ENCODE results near the gene ITGB5. TPM values are rescaled to one million over a fixed set of nuclear protein-coding genes. Genes with fewer than 3 reads are reported as not detected.
A peak's percentile ranks its signal among the peaks of the same experiment; 100 is the strongest.

The ITGB5 gene
- total RNA-seq, 1 experiment from 2014 or later, result 116 TPM

DNA sequence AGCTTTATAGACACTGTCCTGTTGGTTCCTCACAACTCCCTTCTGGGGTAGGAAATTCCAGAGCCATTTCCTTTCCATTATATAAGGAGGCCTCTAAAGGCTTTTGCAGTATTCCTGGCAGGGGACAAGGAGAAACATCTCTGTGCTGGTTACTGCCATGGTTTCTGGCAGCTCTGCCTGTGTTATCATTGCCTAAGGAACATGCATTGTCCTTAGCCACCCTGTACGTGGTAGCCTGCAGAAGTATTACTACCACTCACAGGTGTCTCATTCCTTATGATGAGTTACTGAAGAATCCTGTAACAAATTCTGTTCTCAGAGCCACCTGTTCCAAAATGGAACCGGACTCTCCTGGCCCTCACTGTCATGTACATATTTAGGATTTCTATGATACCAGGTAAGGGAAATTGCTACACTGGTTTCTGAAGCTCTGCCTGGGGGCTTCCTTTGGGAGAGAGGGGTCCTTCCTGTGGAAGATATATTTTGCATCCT, 98.9 kb downstream of the ITGB5 start:
- Histone ChIP-seq H3K4me1 (ENCODE audit: insufficient read depth, low read length, poor library complexity, severe bottlenecking) (peaks cover 16% of the 10 kb centered on the region), H3K4me3 (ENCODE audit: low read depth, low read length, poor library complexity, severe bottlenecking) (no peak overlapping the region), H3K27me3 (replicated peaks; ENCODE audit: insufficient read depth, low read depth, low read length, poor library complexity) (no peaks in the 10 kb centered on the region), H3K27ac (ENCODE audit: low read depth, low read length, poor library complexity, severe bottlenecking) (no peak overlapping the region), H3K9me3 (ENCODE audit: low read depth, low read length, poor library complexity, severe bottlenecking) (no peaks in the 10 kb centered on the region), H3K36me3 (ENCODE audit: insufficient read depth, low read length, poor library complexity, severe bottlenecking) (peaks cover 4% of the 10 kb centered on the region)
- CTCF ChIA-PET, result no interaction called here
- BruUV-seq (replicated peaks), result no TSS peak
- POLR2A ChIA-PET (ENCODE audit: low non-redundant PET), result no interaction called here
- DNase-seq (ENCODE audit: low spot score), result no peak
- intact Hi-C loops (cut with micrococcal nuclease; ENCODE audit: unreplicated experiment), result no loop called here
- no peak for TF ChIP-seq EZH2 (IDR thresholded peaks at IDR 0.05; ENCODE audit: borderline replicate concordance, low read depth, low read length, poor library complexity, severe bottlenecking)
- TF ChIP-seq, protein P1, sequence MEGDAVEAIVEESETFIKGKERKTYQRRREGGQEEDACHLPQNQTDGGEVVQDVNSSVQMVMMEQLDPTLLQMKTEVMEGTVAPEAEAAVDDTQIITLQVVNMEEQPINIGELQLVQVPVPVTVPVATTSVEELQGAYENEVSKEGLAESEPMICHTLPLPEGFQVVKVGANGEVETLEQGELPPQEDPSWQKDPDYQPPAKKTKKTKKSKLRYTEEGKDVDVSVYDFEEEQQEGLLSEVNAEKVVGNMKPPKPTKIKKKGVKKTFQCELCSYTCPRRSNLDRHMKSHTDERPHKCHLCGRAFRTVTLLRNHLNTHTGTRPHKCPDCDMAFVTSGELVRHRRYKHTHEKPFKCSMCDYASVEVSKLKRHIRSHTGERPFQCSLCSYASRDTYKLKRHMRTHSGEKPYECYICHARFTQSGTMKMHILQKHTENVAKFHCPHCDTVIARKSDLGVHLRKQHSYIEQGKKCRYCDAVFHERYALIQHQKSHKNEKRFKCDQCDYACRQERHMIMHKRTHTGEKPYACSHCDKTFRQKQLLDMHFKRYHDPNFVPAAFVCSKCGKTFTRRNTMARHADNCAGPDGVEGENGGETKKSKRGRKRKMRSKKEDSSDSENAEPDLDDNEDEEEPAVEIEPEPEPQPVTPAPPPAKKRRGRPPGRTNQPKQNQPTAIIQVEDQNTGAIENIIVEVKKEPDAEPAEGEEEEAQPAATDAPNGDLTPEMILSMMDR (conservative IDR thresholded peaks at IDR 0.05; ENCODE audit: low read depth, low read length), result no peak

GRCh38 chr3:124787476-124788195, 99.5 kb downstream of the ITGB5 start:
- peaks cover 16% of the 10 kb centered on the region for H3K4me1 ChIP-seq (ENCODE audit: insufficient read depth, low read length, poor library complexity, severe bottlenecking)
- intact Hi-C loops (cut with micrococcal nuclease; ENCODE audit: unreplicated experiment), result loop anchor here (2.0 kb wide), 1 partner anchor 113 kb away; no protein-coding TSS in a partner anchor

DNA sequence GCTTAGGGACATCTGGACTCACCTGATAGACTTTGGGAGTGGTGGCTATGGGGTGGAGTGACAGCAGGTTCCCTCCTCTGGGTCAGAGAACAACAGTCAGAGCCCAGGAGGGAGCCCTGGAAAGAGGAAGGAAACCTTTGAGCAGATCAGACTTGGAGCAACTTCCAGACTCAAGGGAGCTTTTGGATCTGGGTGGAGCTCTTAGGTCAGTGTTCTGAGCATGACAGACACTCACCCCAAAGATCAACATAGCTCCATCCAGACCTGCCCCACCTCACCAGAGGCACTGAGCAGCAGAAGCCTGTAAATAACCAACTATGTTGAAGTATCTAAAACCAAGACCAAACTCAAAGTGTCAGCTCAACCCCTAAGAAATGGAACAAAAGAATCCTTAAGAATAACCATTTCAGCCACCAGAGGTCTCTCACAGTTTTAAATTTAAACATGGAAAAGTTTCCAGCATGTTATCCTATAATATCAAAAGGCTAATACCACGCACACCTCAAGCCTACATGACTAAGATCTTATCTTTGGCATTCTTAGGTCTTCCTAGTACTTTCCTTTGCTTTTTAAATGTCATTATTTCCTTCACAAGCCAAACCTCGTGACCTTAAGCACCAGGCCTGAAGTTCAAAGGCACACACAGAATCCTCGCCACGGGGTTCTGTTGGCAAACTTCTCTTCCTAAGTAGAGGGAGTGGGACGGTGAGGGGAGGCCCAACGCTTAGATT, 100.5 kb downstream of the ITGB5 start:
- POLR2A ChIA-PET (ENCODE audit: low non-redundant PET), result interaction anchor here (0.6 kb wide), 1 partner anchor 42 kb away, joined by 5 read pairs; no protein-coding TSS in a partner anchor
- Histone ChIP-seq H3K36me3 (ENCODE audit: insufficient read depth, low read length, poor library complexity, severe bottlenecking) (no peaks in the 10 kb centered on the region), H3K27ac (ENCODE audit: low read depth, low read length, poor library complexity, severe bottlenecking) (peak overlapping the region; percentile 21), H3K9me3 (ENCODE audit: low read depth, low read length, poor library complexity, severe bottlenecking) (no peaks in the 10 kb centered on the region), H3K4me1 (ENCODE audit: insufficient read depth, low read length, poor library complexity, severe bottlenecking) (peaks cover 17% of the 10 kb centered on the region), H3K4me3 (ENCODE audit: low read depth, low read length, poor library complexity, severe bottlenecking) (no peak overlapping the region), H3K27me3 (replicated peaks; ENCODE audit: insufficient read depth, low read depth, low read length, poor library complexity) (no peaks in the 10 kb centered on the region)
- DNase-seq (ENCODE audit: low spot score), result peak; percentile 57
- CTCF ChIA-PET, result interaction anchor here (0.5 to 2.0 kb wide), 6 partner anchors 90 to 999 kb away, joined by 3 to 31 read pairs (median 4); no protein-coding TSS in a partner anchor
- TF ChIP-seq, protein P1 (conservative IDR thresholded peaks at IDR 0.05; ENCODE audit: low read depth, low read length), result peak; percentile 59
- no peak for TF ChIP-seq EZH2 (IDR thresholded peaks at IDR 0.05; ENCODE audit: borderline replicate concordance, low read depth, low read length, poor library complexity, severe bottlenecking)
- intact Hi-C loops (cut with micrococcal nuclease; ENCODE audit: unreplicated experiment), result loop anchor here (2.0 kb wide), 1 partner anchor 114 kb away; no protein-coding TSS in a partner anchor
- BruUV-seq (replicated peaks), result no TSS peak

More at GRCh38 chr3:124787476-124788195, 99.5 kb downstream of the ITGB5 start:
- Histone ChIP-seq H3K27ac (ENCODE audit: low read depth, low read length, poor library complexity, severe bottlenecking) (no peak overlapping the region), H3K27me3 (replicated peaks; ENCODE audit: insufficient read depth, low read depth, low read length, poor library complexity) (no peaks in the 10 kb centered on the region), H3K9me3 (ENCODE audit: low read depth, low read length, poor library complexity, severe bottlenecking) (no peaks in the 10 kb centered on the region), H3K4me3 (ENCODE audit: low read depth, low read length, poor library complexity, severe bottlenecking) (no peak overlapping the region), H3K36me3 (ENCODE audit: insufficient read depth, low read length, poor library complexity, severe bottlenecking) (peaks cover 1% of the 10 kb centered on the region)
- TF ChIP-seq EZH2 (IDR thresholded peaks at IDR 0.05; ENCODE audit: borderline replicate concordance, low read depth, low read length, poor library complexity, severe bottlenecking), result no peak
- TF ChIP-seq, protein P1 (conservative IDR thresholded peaks at IDR 0.05; ENCODE audit: low read depth, low read length), result no peak
- ChIA-PET POLR2A (ENCODE audit: low non-redundant PET) (interaction anchor here (0.6 kb wide), 1 partner anchor 41 kb away, joined by 5 read pairs; no protein-coding TSS in a partner anchor), CTCF (interaction anchor here (2.0 kb wide), 1 partner anchor 114 kb away, joined by 31 read pairs; no protein-coding TSS in a partner anchor)
- no peak for DNase-seq (ENCODE audit: low spot score)
- BruUV-seq (replicated peaks), result no TSS peak
